ENCODE measurements around the gene NRCAM.

NRCAM gene

DNA sequence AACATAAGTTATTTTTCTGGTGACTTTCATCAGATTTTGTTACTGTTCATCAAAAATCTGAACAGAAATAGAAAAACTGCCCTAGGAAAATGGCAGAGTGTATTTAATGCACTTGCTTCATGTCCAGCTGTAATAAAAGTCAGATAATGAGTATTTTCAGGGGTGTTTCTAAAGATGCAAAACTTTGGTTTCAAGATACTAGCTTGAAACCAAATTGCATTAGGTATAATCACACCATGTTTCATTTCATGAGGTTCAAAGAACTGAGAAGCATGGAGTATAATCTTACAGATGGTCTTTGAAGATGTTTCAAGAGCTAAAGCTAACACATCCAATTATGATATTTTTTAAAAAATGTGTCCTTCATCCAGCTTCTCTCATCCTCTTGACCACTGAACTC lies 128.9 kb downstream of the NRCAM start:
- in situ Hi-C loops (cut with MboI; ENCODE audit: low pct_unique_long_range_greater_than_20kb, low sequenced_read_pairs) = no loop called here
- DNase-seq = no peak

DNA sequence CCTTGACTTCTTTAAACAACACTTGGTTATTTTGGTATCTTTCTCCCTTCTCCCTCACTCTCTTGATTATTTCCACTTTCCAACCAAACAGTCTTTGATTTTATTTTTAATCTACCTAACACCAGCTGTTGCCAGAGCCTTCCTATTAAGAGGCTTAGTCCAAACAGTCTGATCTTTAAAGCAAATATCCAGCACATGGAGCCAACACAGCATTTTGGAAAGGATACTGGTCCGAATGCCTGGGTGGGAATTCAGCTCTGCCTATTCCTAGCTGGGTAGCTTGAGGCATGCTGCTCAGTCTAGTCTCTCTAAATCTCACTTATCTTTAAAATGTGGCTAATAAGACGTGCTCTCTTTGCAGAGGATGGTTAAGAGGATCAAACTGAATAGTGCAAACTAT lies 129.3 kb downstream of the NRCAM start:
- in situ Hi-C loops (cut with MboI; ENCODE audit: low pct_unique_long_range_greater_than_20kb, low sequenced_read_pairs) = no loop called here
- no peak for DNase-seq

DNA sequence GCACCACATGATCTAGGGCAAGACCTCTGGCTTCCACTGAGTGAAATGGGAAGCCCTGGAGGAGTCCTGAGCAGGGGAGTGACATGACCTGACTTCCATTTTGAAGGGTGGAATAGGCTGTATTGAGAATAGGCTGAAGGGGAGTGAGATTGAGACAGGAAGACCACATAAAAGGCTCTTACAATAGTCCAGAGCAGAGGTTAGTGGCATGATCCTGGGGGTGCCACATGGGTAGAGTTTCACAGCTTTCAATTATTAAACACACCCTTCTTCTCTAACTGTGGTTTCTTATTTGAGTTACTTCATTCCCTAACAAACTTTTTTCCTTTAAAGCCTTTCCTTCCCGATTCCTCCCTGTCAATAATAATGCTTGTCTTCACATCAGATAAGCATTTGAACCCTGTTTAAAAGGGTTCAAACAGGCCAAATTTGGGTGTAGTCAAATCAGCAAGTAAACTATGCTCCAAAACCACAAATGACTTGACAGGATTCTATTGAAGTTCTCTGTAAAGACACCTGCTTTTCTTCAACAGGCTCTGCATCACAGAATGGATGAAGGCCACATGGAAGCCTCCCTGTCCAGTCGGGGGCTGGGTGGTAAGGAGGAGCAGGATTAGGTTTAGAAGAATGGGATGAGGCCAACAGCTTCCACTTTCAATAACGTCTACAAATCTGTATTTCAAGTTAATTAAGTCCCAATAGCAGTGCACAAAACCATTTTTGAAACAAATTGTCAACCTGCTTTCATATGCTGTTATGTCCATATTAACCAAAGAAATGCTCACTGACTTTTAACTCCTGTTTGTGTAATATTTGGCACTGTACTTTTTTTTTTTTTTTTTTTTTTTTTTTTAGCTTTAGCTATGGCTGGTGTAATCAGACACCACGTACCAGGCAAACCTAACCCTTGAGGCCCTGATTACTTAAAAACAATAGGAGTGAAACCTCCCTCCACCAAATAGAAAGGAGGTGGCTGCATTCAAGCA lies 131.9 kb downstream of the NRCAM start:
- in situ Hi-C loops (cut with MboI; ENCODE audit: low pct_unique_long_range_greater_than_20kb, low sequenced_read_pairs) = no loop called here
- no peak for DNase-seq

DNA sequence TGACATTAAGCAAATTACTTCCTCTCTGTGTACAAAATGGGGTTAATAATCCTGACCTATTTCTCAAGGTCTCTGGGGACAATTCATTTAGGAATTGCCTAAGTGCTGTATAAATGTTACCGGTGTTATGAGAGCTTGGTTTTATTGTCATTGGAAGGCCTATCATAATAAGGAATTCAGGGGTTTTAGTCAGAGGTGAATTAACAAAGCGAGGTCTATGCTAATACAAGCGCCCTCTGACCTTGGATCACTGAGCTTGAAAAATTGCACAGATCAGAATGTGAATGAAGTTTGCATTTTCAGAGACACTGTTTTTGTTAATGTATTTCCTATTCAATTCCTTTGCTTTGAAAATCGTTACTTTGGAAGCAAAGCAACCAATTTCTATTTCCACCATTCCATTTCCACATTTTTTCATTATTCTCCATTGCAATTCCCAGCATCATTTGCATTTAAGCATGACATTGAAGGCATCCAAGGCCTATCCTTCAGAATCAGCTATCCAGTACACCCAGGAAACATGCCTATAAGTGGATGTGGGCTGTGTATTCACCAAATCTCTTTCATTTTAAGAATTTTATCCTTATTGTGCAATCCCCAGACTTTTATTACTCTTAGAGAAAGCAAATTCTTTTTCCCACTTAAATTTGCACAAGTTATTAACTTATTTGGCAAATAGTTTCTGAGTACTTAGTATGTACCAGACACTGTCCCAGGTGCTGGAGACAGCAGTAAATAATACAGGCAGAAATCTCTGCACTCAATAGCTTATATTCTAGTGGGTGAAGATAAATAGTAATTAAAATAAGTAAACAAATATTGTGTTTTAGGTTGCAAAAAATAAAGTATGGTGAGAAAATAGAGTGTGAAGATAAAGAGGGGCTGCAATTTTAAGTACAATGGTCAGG lies 133.1 kb downstream of the NRCAM start:
- in situ Hi-C loops (cut with MboI; ENCODE audit: low pct_unique_long_range_greater_than_20kb, low sequenced_read_pairs) = no loop called here
- no peak for DNase-seq

GRCh38 chr7:108322046-108322445 lies 134.2 kb downstream of the NRCAM start:
- in situ Hi-C loops (cut with MboI; ENCODE audit: low pct_unique_long_range_greater_than_20kb, low sequenced_read_pairs) = no loop called here
- no peak for DNase-seq

DNA sequence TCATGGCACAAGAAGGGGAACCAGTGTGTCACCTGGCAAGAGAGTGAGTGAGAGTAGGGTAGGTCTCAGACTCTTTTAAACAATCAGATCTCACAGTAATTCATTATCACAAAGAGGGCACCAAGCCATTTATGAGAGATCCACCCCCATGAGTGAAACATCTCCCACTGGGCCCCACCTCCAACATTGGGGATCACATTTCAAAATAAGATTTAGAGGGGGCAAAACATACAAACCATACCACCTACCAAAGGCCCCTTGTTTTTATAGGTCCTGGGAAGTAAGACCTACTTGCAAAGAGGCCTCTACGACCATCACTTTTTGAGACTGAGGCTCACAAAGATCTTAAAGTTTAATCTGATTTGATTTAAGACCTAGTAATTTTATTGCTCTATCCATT lies 134.9 kb downstream of the NRCAM start:
- no peak for DNase-seq
- in situ Hi-C loops (cut with MboI; ENCODE audit: low pct_unique_long_range_greater_than_20kb, low sequenced_read_pairs) = no loop called here

DNA sequence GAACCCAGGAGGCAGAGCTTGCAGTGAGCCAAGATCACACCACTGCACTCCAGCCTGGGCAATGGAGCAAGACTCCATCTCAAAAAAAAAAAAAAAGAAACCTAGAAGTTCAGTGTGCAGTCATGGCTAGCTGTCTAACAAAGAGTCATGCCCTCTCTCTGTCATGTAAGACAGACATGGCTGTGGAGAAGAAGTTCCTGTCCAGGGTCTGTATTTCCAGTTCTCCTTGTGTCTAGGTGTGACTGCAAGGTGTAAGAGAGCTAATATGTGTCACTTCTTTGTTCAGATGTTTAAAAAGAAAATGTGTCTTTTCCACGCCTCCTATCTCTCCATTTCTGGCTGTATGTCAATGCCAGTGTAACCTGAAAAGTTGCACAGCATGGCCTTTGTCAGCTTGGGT lies 139.5 kb downstream of the NRCAM start:
- DNase-seq = no peak
- in situ Hi-C loops (cut with MboI; ENCODE audit: low pct_unique_long_range_greater_than_20kb, low sequenced_read_pairs) = no loop called here

DNA sequence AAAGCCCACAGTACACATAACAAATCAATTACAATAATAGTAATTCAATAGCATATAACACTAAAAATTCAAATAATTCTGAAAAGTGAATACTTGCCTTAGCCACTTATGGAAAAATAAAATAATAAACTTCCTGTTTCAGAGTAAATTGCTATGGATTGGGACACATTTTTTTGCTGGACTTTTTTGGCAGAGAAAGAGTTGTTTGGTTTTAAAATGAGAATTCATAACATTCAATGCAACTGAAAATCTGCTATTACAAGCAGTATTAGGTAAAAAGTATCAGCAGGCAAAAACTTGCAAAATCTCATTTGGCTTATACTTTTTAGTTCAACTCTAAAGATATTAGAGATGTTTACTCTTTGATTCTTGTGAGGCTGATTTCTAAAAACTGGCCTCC lies 141.7 kb downstream of the NRCAM start:
- in situ Hi-C loops (cut with MboI; ENCODE audit: low pct_unique_long_range_greater_than_20kb, low sequenced_read_pairs) = no loop called here
- DNase-seq = no peak

GRCh38 chr7:108314049-108314448 lies 142.2 kb downstream of the NRCAM start:
- in situ Hi-C loops (cut with MboI; ENCODE audit: low pct_unique_long_range_greater_than_20kb, low sequenced_read_pairs) = no loop called here
- no peak for DNase-seq

DNA sequence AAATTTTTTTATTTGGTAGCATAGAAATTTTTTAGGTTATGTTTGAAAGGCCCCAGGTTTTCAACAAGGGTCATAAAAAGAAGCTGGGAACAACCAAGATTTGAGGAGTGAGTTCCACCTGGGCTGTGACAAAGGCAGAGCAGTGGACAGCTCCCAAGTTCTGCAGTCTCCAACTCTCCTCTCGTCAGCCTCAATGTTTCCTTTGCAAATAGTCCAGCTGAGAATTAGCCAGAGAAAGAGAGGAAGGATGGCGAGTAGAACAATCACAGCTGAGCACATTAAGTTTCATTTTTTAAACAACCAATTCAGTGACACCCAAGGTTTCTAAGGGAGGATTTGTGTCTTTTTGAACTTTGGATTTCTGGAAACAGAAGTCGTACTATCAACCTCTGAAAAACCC lies 143.2 kb downstream of the NRCAM start:
- in situ Hi-C loops (cut with MboI; ENCODE audit: low pct_unique_long_range_greater_than_20kb, low sequenced_read_pairs) = no loop called here
- DNase-seq = no peak

DNA sequence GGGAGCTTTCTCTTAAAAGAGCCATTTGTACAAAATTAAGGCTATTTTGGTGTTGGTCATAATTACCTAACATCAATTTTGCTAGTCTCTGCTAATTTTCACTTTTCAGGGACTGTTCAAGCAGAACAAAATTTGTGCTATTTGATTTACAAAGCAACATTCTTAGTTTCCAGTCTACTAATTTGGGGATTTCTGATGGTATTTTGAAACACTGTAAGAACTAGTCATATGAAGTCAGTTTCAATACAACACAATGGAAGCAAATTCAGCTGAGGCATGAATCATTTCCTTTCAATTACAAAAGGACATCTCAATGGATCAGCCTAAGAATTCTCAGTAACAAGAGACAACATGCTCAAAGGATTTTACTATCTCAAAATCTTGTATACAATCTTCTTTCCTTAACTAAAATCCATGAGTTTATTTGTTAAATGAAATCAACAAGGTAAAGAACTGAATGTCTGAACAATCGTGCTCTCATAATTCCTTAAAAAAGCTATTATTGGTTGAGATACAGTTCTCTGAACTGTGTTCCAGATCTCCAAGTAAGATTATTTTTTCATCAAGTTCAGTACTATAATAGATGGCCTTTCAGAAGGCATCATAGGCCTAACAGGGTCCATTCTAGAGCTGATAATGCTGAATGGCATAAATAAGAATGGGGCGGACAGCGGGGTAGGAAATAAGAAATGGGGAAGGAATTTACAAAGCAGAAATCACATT lies 144.6 kb downstream of the NRCAM start:
- in situ Hi-C loops (cut with MboI; ENCODE audit: low pct_unique_long_range_greater_than_20kb, low sequenced_read_pairs) = no loop called here
- no peak for DNase-seq

DNA sequence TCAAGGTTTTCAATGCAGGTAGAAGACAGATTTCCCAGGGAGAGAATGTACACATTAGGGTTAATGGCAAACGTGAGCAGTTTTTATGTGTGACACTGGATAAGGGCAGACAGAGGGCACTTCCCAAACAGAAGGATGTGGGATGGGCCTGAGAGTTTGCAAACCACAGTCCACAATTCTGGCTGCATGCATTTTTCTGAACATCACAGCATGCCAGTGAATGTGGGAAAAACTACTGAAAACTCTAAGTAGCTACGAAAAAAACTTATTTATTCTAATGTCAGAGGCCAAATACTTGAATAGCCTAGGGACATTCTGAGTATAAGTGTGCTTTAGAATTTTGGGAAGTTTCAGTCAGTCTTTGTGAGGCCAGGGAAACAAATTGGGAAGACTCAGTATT lies 145.9 kb downstream of the NRCAM start:
- in situ Hi-C loops (cut with MboI; ENCODE audit: low pct_unique_long_range_greater_than_20kb, low sequenced_read_pairs) = no loop called here
- no peak for DNase-seq

- DNase-seq = no peak
- in situ Hi-C loops (cut with MboI; ENCODE audit: low pct_unique_long_range_greater_than_20kb, low sequenced_read_pairs) = no loop called here
Observed at GRCh38 chr7:108308903-108309302, 147.3 kb downstream of the NRCAM start.

DNA sequence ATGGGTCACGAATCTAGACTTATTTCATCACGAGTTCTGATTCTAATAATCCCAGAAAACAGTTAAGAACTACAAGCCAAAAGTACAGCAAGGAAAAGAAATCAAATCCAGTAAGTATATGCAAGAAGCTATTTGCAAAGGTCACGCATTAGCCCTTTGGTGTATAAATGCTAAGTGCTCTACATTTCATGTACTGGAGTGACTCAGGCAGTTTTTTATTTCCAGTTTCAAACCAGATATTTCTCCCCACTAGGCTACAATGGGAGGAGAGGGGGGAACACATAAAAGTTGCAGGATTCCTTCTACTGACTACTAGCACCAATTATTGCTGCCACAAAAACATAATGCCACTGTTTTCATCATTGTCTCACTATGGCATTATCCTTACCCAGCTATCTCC lies 148.0 kb downstream of the NRCAM start:
- no peak for DNase-seq
- in situ Hi-C loops (cut with MboI; ENCODE audit: low pct_unique_long_range_greater_than_20kb, low sequenced_read_pairs) = no loop called here

- in situ Hi-C loops (cut with MboI; ENCODE audit: low pct_unique_long_range_greater_than_20kb, low sequenced_read_pairs) = no loop called here
Observed at GRCh38 chr7:108307595-108307994, 148.6 kb downstream of the NRCAM start.

GRCh38 chr7:108307194-108307593 lies 149.0 kb downstream of the NRCAM start:
- in situ Hi-C loops (cut with MboI; ENCODE audit: low pct_unique_long_range_greater_than_20kb, low sequenced_read_pairs) = no loop called here
- no peak for DNase-seq

More at GRCh38 chr7:108307595-108307994, 148.6 kb downstream of the NRCAM start:
- no peak for DNase-seq

- no peak for DNase-seq
- in situ Hi-C loops (cut with MboI; ENCODE audit: low pct_unique_long_range_greater_than_20kb, low sequenced_read_pairs) = no loop called here
Observed at GRCh38 chr7:108303332-108303731, 152.9 kb downstream of the NRCAM start.

GRCh38 chr7:108301387-108301786 lies 154.8 kb downstream of the NRCAM start:
- no peak for DNase-seq
- in situ Hi-C loops (cut with MboI; ENCODE audit: low pct_unique_long_range_greater_than_20kb, low sequenced_read_pairs) = no loop called here

GRCh38 chr7:108299251-108299973 lies 156.8 kb downstream of the NRCAM start:
- in situ Hi-C loops (cut with MboI; ENCODE audit: low pct_unique_long_range_greater_than_20kb, low sequenced_read_pairs) = no loop called here
- DNase-seq = no peak
